GM18508 (cell line): ENCODE results near the gene PLEKHA8.

Source experiments
- ATAC-seq: cut with Tn5 transposase; IDR thresholded peaks from one replicate; pipeline ENCODE4 v1.9.1; 2021; ENCODE audit warnings: moderate number of reproducible peaks; ENCODE audit not compliant: insufficient read depth, unreplicated experiment

Gene PLEKHA8

GRCh38 chr7:30139836-30140384 lies 111.7 kb downstream of the PLEKHA8 start:
- no peak for ATAC-seq

GRCh38 chr7:30140456-30140855 lies 112.2 kb downstream of the PLEKHA8 start:
- no peak for ATAC-seq

- no peak for ATAC-seq
Measured at GRCh38 chr7:30142710-30143109, 114.5 kb downstream of the PLEKHA8 start.

- ATAC-seq = no peak
Measured at GRCh38 chr7:30143748-30144251, 115.6 kb downstream of the PLEKHA8 start.

GRCh38 chr7:30144657-30145306 lies 116.6 kb downstream of the PLEKHA8 start:
- ATAC-seq = no peak

GRCh38 chr7:30145426-30145970 lies 117.3 kb downstream of the PLEKHA8 start:
- no peak for ATAC-seq

GRCh38 chr7:30146127-30146612 lies 118.0 kb downstream of the PLEKHA8 start:
- no peak for ATAC-seq

- ATAC-seq = no peak
Measured at GRCh38 chr7:30147223-30147622, 119.0 kb downstream of the PLEKHA8 start.

- no peak for ATAC-seq
Measured at GRCh38 chr7:30147785-30148184, 119.6 kb downstream of the PLEKHA8 start.

GRCh38 chr7:30148426-30148825 lies 120.2 kb downstream of the PLEKHA8 start:
- ATAC-seq = no peak

- no peak for ATAC-seq
Measured at GRCh38 chr7:30148951-30149459, 120.8 kb downstream of the PLEKHA8 start.

- ATAC-seq = no peak
Measured at GRCh38 chr7:30149640-30150272, 121.5 kb downstream of the PLEKHA8 start.

- no peak for ATAC-seq
Measured at GRCh38 chr7:30150711-30151110, 122.5 kb downstream of the PLEKHA8 start.

GRCh38 chr7:30154111-30154587 lies 125.9 kb downstream of the PLEKHA8 start:
- no peak for ATAC-seq

GRCh38 chr7:30155481-30155880 lies 127.3 kb downstream of the PLEKHA8 start:
- no peak for ATAC-seq

- no peak for ATAC-seq
Measured at GRCh38 chr7:30157204-30157603, 129.0 kb downstream of the PLEKHA8 start.

- no peak for ATAC-seq
Measured at GRCh38 chr7:30159163-30159562, 131.0 kb downstream of the PLEKHA8 start.

GRCh38 chr7:30159698-30160143 lies 131.5 kb downstream of the PLEKHA8 start:
- ATAC-seq = no peak

- no peak for ATAC-seq
Measured at GRCh38 chr7:30160329-30160728, 132.1 kb downstream of the PLEKHA8 start.

GRCh38 chr7:30162133-30162532 lies 133.9 kb downstream of the PLEKHA8 start:
- no peak for ATAC-seq

- ATAC-seq = peak; percentile 18
Measured at GRCh38 chr7:30162622-30163124, 134.5 kb downstream of the PLEKHA8 start.
